ENCODE results near the gene ERAL1. TPM values are rescaled to one million over a fixed set of nuclear protein-coding genes. Genes with fewer than 3 reads are reported as not detected.

ERAL1 gene
- total and polyA plus RNA-seq, 3 experiments from 2014 or later, result 44.7 to 86.2 (median 84.1) TPM

- no peaks in the 10 kb centered on the region for H3K27me3 ChIP-seq (ENCODE audit: insufficient read depth, low read length, poor library complexity, severe bottlenecking)
Measured at GRCh38 chr17:28855336-28855679, 492 bp downstream of the ERAL1 start.

GRCh38 chr17:28856028-28856574 lies 1.3 kb downstream of the ERAL1 start:
- no peaks in the 10 kb centered on the region for H3K9me3 Mint-ChIP-seq
- peak overlapping the region; percentile 87 to 97 (median 93) for H3K4me3 Mint-ChIP-seq
- ChIA-PET CTCF (interaction anchor here (1.0 kb wide), 2 partner anchors 14 to 46 kb away, joined by 3 read pairs; partner anchors contain the start of gene FAM222B), POLR2A (interaction anchor here (0.5 to 1.3 kb wide), 4 partner anchors 41 to 111 kb away, joined by 3 to 6 read pairs (median 4); partner anchors contain the start of genes DHRS13 and FLOT2)
- no peaks in the 10 kb centered on the region for H3K27me3 Mint-ChIP-seq
- H3K36me3 Mint-ChIP-seq, result peaks cover 0 to 42% (median 10%) of the 10 kb centered on the region in 3 donors
- H3K4me1 Mint-ChIP-seq, result peaks cover 15 to 23% (median 20%) of the 10 kb centered on the region in 3 donors
- Histone ChIP-seq H3K4me1 (ENCODE audit: insufficient read depth, low read length) (peaks cover 14% of the 10 kb centered on the region), H3K27me3 (ENCODE audit: insufficient read depth, low read length, poor library complexity, severe bottlenecking) (no peaks in the 10 kb centered on the region), H3K9me3 (ENCODE audit: low read length) (no peaks in the 10 kb centered on the region), H3K27ac (ENCODE audit: low read depth, low read length) (no peak overlapping the region), H3K36me3 (ENCODE audit: insufficient read depth, low read length) (peaks cover 17% of the 10 kb centered on the region), H3K4me3 (ENCODE audit: low read length) (no peak overlapping the region)
- DNase-seq, result no peak
- peak overlapping the region in 2 of 8 donors; percentile 17 to 78 for H3K27ac Mint-ChIP-seq

More at GRCh38 chr17:28855336-28855679, 492 bp downstream of the ERAL1 start:
- H3K4me1 Mint-ChIP-seq, result peaks cover 15 to 23% (median 20%) of the 10 kb centered on the region in 3 donors
- peak overlapping the region; percentile 87 to 97 (median 93) for H3K4me3 Mint-ChIP-seq
- H3K36me3 Mint-ChIP-seq, result peaks cover 0 to 37% (median 10%) of the 10 kb centered on the region in 3 donors
- peak overlapping the region; percentile 78 to 97 (median 90) for H3K27ac Mint-ChIP-seq
- Histone ChIP-seq H3K36me3 (ENCODE audit: insufficient read depth, low read length) (peaks cover 17% of the 10 kb centered on the region), H3K27ac (ENCODE audit: low read depth, low read length) (peak overlapping the region; percentile 70), H3K4me3 (ENCODE audit: low read length) (peak overlapping the region; percentile 91), H3K4me1 (ENCODE audit: insufficient read depth, low read length) (peaks cover 14% of the 10 kb centered on the region), H3K9me3 (ENCODE audit: low read length) (no peaks in the 10 kb centered on the region)
- ChIA-PET POLR2A (interaction anchor here (1.3 kb wide), 1 partner anchor 42 kb away, joined by 4 read pairs; the partner anchor contains the start of gene FLOT2), CTCF (interaction anchor here (0.9 to 1.0 kb wide), 2 partner anchors 13 to 136 kb away, joined by 3 read pairs; partner anchors contain the start of genes FAM222B and RPL23A)
- DNase-seq, result no peak
- no peaks in the 10 kb centered on the region for H3K27me3 Mint-ChIP-seq
- no peaks in the 10 kb centered on the region for H3K9me3 Mint-ChIP-seq

- POLR2A ChIA-PET, result interaction anchor here (0.6 kb wide), 1 partner anchor 11 kb away, joined by 4 read pairs; no protein-coding TSS in a partner anchor
- H3K27me3 Mint-ChIP-seq, result no peaks in the 10 kb centered on the region
- H3K4me1 ChIP-seq (ENCODE audit: insufficient read depth, low read length), result peaks cover 14% of the 10 kb centered on the region
- H3K36me3 Mint-ChIP-seq, result peaks cover 0 to 47% (median 12%) of the 10 kb centered on the region in 3 donors
- H3K27ac Mint-ChIP-seq, result peak overlapping the region in 2 of 8 donors; percentile 20 to 57
- H3K9me3 Mint-ChIP-seq, result no peaks in the 10 kb centered on the region
- H3K4me1 Mint-ChIP-seq, result peaks cover 15 to 23% (median 20%) of the 10 kb centered on the region in 3 donors
- no peaks in the 10 kb centered on the region for H3K9me3 ChIP-seq (ENCODE audit: low read length)
- no peak overlapping the region for H3K27ac ChIP-seq (ENCODE audit: low read depth, low read length)
- H3K36me3 ChIP-seq (ENCODE audit: insufficient read depth, low read length), result peaks cover 17% of the 10 kb centered on the region
- H3K27me3 ChIP-seq (ENCODE audit: insufficient read depth, low read length, poor library complexity, severe bottlenecking), result no peaks in the 10 kb centered on the region
- no peak for DNase-seq
- CTCF ChIA-PET, result interaction anchor here (1.4 kb wide), 1 partner anchor 45 kb away, joined by 5 read pairs; the partner anchor contains the start of gene DHRS13
- H3K4me3 ChIP-seq (ENCODE audit: low read length), result no peak overlapping the region
- peak overlapping the region in 2 of 7 donors; percentile 78 to 89 for H3K4me3 Mint-ChIP-seq
Measured at GRCh38 chr17:28857905-28858800, 3.3 kb downstream of the ERAL1 start.

GRCh38 chr17:28858801-28859355 lies 4.1 kb downstream of the ERAL1 start:
- Histone ChIP-seq H3K9me3 (ENCODE audit: low read length) (no peaks in the 10 kb centered on the region), H3K4me1 (ENCODE audit: insufficient read depth, low read length) (peaks cover 14% of the 10 kb centered on the region), H3K36me3 (ENCODE audit: insufficient read depth, low read length) (peaks cover 17% of the 10 kb centered on the region), H3K4me3 (ENCODE audit: low read length) (no peak overlapping the region), H3K27ac (ENCODE audit: low read depth, low read length) (no peak overlapping the region), H3K27me3 (ENCODE audit: insufficient read depth, low read length, poor library complexity, severe bottlenecking) (no peaks in the 10 kb centered on the region)
- Mint-ChIP-seq H3K4me3 (no peak overlapping the region), H3K27ac (peak overlapping the region in 1 of 8 donors; percentile 32), H3K4me1 (peaks cover 15 to 23% (median 20%) of the 10 kb centered on the region in 3 donors), H3K9me3 (no peaks in the 10 kb centered on the region), H3K27me3 (no peaks in the 10 kb centered on the region), H3K36me3 (peaks cover 0 to 47% (median 12%) of the 10 kb centered on the region in 3 donors)
- peak in 1 of 5 donors; percentile 14 for DNase-seq
- ChIA-PET POLR2A (interaction anchor here (0.6 kb wide), 1 partner anchor 10 kb away, joined by 4 read pairs; no protein-coding TSS in a partner anchor), CTCF (interaction anchor here (1.4 to 2.4 kb wide), 2 partner anchors 37 to 44 kb away, joined by 5 read pairs; partner anchors contain the start of gene DHRS13)

GRCh38 chr17:28860363-28860808 lies 5.6 kb downstream of the ERAL1 start:
- H3K27ac Mint-ChIP-seq, result no peak overlapping the region
- CTCF ChIA-PET, result interaction anchor here (0.9 to 2.4 kb wide), 2 partner anchors 11 to 35 kb away, joined by 4 to 5 read pairs; no protein-coding TSS in a partner anchor

GRCh38 chr17:28861393-28862203 lies 6.8 kb downstream of the ERAL1 start:
- CTCF ChIA-PET, result interaction anchor here (1.2 to 2.4 kb wide), 5 partner anchors 12 to 135 kb away, joined by 3 to 6 read pairs (median 4); partner anchors contain the start of genes DHRS13 and TLCD1
- H3K4me1 Mint-ChIP-seq, result peaks cover 0 to 5% (median 0%) of the 10 kb centered on the region in 3 donors
- peak overlapping the region in 1 of 7 donors; percentile 22 for H3K4me3 Mint-ChIP-seq
- H3K36me3 ChIP-seq (ENCODE audit: insufficient read depth, low read length), result peaks cover 17% of the 10 kb centered on the region
- peaks cover 0 to 33% (median 12%) of the 10 kb centered on the region in 3 donors for H3K36me3 Mint-ChIP-seq
- peak overlapping the region; percentile 65 for H3K27ac ChIP-seq (ENCODE audit: low read depth, low read length)
- no peaks in the 10 kb centered on the region for H3K4me1 ChIP-seq (ENCODE audit: insufficient read depth, low read length)
- no peak overlapping the region for H3K4me3 ChIP-seq (ENCODE audit: low read length)
- no peaks in the 10 kb centered on the region for H3K9me3 Mint-ChIP-seq
- no peaks in the 10 kb centered on the region for H3K27me3 ChIP-seq (ENCODE audit: insufficient read depth, low read length, poor library complexity, severe bottlenecking)
- POLR2A ChIA-PET, result no interaction called here
- H3K9me3 ChIP-seq (ENCODE audit: low read length), result no peaks in the 10 kb centered on the region
- no peaks in the 10 kb centered on the region for H3K27me3 Mint-ChIP-seq
- no peak for DNase-seq
- peak overlapping the region in 4 of 8 donors; percentile 5 to 71 (median 40) for H3K27ac Mint-ChIP-seq

More at GRCh38 chr17:28860363-28860808, 5.6 kb downstream of the ERAL1 start:
- H3K9me3 ChIP-seq (ENCODE audit: low read length), result no peaks in the 10 kb centered on the region
- POLR2A ChIA-PET, result no interaction called here
- peaks cover 0 to 38% (median 12%) of the 10 kb centered on the region in 3 donors for H3K36me3 Mint-ChIP-seq
- no peak overlapping the region for H3K4me3 ChIP-seq (ENCODE audit: low read length)
- no peak for DNase-seq
- peak overlapping the region; percentile 64 for H3K27ac ChIP-seq (ENCODE audit: low read depth, low read length)
- no peaks in the 10 kb centered on the region for H3K27me3 ChIP-seq (ENCODE audit: insufficient read depth, low read length, poor library complexity, severe bottlenecking)
- H3K4me3 Mint-ChIP-seq, result peak overlapping the region in 1 of 7 donors; percentile 11
- H3K36me3 ChIP-seq (ENCODE audit: insufficient read depth, low read length), result peaks cover 17% of the 10 kb centered on the region
- no peaks in the 10 kb centered on the region for H3K9me3 Mint-ChIP-seq
- no peaks in the 10 kb centered on the region for H3K27me3 Mint-ChIP-seq
- peaks cover 6 to 9% (median 6%) of the 10 kb centered on the region in 3 donors for H3K4me1 Mint-ChIP-seq
- H3K4me1 ChIP-seq (ENCODE audit: insufficient read depth, low read length), result peaks cover 6% of the 10 kb centered on the region

- peak overlapping the region; percentile 65 for H3K27ac ChIP-seq (ENCODE audit: low read depth, low read length)
- CTCF ChIA-PET, result interaction anchor here (1.4 kb wide), 1 partner anchor 13 kb away, joined by 6 read pairs; no protein-coding TSS in a partner anchor
- H3K9me3 Mint-ChIP-seq, result no peaks in the 10 kb centered on the region
- peaks cover 16% of the 10 kb centered on the region for H3K36me3 ChIP-seq (ENCODE audit: insufficient read depth, low read length)
- no peaks in the 10 kb centered on the region for H3K27me3 Mint-ChIP-seq
- POLR2A ChIA-PET, result no interaction called here
- H3K36me3 Mint-ChIP-seq, result peaks cover 0 to 30% (median 12%) of the 10 kb centered on the region in 3 donors
- no peak overlapping the region for H3K4me3 ChIP-seq (ENCODE audit: low read length)
- no peaks in the 10 kb centered on the region for H3K27me3 ChIP-seq (ENCODE audit: insufficient read depth, low read length, poor library complexity, severe bottlenecking)
- peak overlapping the region in 1 of 7 donors; percentile 22 for H3K4me3 Mint-ChIP-seq
- peak overlapping the region in 5 of 8 donors; percentile 33 to 57 (median 39) for H3K27ac Mint-ChIP-seq
- H3K4me1 ChIP-seq (ENCODE audit: insufficient read depth, low read length), result no peaks in the 10 kb centered on the region
- no peak for DNase-seq
- no peaks in the 10 kb centered on the region for H3K9me3 ChIP-seq (ENCODE audit: low read length)
- peaks cover 0 to 5% (median 0%) of the 10 kb centered on the region in 3 donors for H3K4me1 Mint-ChIP-seq
Measured at GRCh38 chr17:28862561-28862960, 7.7 kb downstream of the ERAL1 start.

Data from CD8-positive, alpha-beta memory T cell (primary cell).